Activated CD4-positive, alpha-beta T cell treated with anti-CD3 and anti-CD28 coated beads, Interleukin-2, amount 50 U/mL, for 16 hours (primary cell): ENCODE measurements around the gene CLCN1.

ENCODE experiments used
- DNase-seq: peaks from one replicate; pipeline ENCODE4 v3.0.0-alpha.2; 2020

The CLCN1 gene

GRCh38 chr7:143401265-143401664 lies 85.4 kb downstream of the CLCN1 start:
- no peak for DNase-seq
